Uterus (tissue), 2 donors: ENCODE results near the gene PRKG1.

Experiments used
- POLR2A ChIP-seq, 2 donors: fragments of 450-650 bp; IDR thresholded peaks; one replicate each; pipeline ENCODE4 v1.6.1; 2016; ENCODE audit warnings: antibody characterized with exemption in 2 of 2, mild to moderate bottlenecking in 1 of 2, moderate library complexity in 1 of 2
- TF ChIP-seq, protein P1 (sequence below), 4 experiments: fragments of 200-600 bp in 2 of 4; fragments of 450-650 bp in 2 of 4; sonication (generic) in 2 of 4; IDR thresholded peaks; one replicate each; pipeline ENCODE4 v1.5.1; 2016 to 2019; ENCODE audit warnings: antibody characterized with exemption in 4 of 4, mild to moderate bottlenecking in 2 of 4, moderate library complexity in 1 of 4

DNA sequence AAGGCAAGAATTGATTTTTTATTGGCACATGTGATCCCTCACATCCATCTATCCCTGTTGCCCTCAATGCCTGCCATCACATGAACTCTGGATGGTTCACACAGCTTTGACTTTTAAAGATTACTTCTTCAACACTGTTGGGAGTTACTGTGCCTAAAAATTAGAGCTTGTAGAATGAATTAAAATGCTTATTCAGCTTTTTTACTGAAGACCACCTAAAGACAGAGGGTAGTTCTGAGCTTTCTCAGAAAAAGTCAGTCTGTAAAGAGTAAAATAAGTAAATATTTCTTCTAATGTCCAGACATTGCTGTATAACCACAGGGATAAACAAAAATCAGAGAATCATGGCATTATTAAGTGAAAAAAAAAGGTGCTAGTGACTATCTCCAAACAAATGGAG lies 718.4 kb downstream of the PRKG1 start:
- no peak for TF ChIP-seq POLR2A (IDR thresholded peaks at IDR 0.05)
- TF ChIP-seq, protein P1, sequence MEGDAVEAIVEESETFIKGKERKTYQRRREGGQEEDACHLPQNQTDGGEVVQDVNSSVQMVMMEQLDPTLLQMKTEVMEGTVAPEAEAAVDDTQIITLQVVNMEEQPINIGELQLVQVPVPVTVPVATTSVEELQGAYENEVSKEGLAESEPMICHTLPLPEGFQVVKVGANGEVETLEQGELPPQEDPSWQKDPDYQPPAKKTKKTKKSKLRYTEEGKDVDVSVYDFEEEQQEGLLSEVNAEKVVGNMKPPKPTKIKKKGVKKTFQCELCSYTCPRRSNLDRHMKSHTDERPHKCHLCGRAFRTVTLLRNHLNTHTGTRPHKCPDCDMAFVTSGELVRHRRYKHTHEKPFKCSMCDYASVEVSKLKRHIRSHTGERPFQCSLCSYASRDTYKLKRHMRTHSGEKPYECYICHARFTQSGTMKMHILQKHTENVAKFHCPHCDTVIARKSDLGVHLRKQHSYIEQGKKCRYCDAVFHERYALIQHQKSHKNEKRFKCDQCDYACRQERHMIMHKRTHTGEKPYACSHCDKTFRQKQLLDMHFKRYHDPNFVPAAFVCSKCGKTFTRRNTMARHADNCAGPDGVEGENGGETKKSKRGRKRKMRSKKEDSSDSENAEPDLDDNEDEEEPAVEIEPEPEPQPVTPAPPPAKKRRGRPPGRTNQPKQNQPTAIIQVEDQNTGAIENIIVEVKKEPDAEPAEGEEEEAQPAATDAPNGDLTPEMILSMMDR (IDR thresholded peaks at IDR 0.05) = no peak
